Measurements from ENCODE around the gene CD99. TPM values are rescaled to one million over a fixed set of nuclear protein-coding genes. Genes with fewer than 3 reads are reported as not detected.

CD99 gene
- total RNA-seq, 1 experiment from 2014 or later = 1,443 TPM

DNA sequence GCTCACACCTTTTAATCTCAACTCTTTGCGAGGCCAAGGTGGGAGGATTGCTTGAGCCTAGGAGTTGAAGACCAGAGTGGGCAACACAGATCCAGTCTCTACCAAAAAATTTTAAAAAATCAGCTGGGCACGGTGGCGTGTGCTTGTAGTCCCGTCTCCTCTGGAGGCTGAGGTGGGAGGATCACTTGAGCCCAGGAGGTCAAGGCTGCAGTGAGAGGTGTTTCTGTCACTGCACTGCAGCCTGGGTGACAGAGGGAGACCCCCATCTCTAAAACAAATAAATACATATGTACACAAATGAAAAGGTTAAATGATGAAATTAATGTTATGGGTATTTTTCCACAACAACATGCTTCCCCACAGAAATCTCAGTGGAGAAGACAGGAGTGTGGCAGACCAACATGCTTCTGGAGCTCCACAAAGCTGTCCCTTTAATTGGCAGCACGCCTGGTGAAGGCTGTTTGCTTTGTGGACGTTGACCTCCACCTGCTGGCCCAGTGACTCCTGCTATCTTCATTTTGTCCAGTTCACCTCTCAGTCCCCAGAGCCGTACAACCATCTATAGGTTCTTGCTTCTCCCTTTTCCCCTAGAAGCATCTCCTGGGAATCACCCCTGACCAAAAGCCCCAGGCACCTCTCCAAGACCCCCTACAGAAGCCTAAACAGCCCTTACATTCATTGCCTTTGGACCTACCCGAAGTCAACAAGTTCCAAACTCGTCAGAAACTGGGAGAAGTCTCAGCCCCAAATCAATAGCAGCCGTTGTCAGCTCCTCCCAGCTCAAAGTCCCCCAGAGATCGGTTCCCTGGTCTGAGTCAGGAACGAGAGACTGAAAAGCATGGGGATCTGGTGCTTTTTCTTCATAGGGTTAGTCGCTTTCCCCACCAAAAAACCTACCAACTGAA is 36.4 kb upstream of the CD99 start:
- ChIA-PET CTCF (no interaction called here), POLR2A (ENCODE audit: low non-redundant PET) (no interaction called here)
- Histone ChIP-seq H3K4me1 (ENCODE audit: insufficient read depth, low read length, poor library complexity, severe bottlenecking) (peaks cover 10% of the 10 kb centered on the region), H3K4me3 (ENCODE audit: low read depth, low read length, poor library complexity, severe bottlenecking) (no peak overlapping the region), H3K27ac (ENCODE audit: low read depth, low read length, poor library complexity, severe bottlenecking) (no peak overlapping the region), H3K9me3 (ENCODE audit: low read depth, low read length, poor library complexity, severe bottlenecking) (no peaks in the 10 kb centered on the region), H3K36me3 (ENCODE audit: insufficient read depth, low read length, poor library complexity, severe bottlenecking) (no peaks in the 10 kb centered on the region), H3K27me3 (replicated peaks; ENCODE audit: insufficient read depth, low read depth, low read length, poor library complexity) (no peaks in the 10 kb centered on the region)
- no peak for DNase-seq (ENCODE audit: low spot score)
- TF ChIP-seq, protein P1, sequence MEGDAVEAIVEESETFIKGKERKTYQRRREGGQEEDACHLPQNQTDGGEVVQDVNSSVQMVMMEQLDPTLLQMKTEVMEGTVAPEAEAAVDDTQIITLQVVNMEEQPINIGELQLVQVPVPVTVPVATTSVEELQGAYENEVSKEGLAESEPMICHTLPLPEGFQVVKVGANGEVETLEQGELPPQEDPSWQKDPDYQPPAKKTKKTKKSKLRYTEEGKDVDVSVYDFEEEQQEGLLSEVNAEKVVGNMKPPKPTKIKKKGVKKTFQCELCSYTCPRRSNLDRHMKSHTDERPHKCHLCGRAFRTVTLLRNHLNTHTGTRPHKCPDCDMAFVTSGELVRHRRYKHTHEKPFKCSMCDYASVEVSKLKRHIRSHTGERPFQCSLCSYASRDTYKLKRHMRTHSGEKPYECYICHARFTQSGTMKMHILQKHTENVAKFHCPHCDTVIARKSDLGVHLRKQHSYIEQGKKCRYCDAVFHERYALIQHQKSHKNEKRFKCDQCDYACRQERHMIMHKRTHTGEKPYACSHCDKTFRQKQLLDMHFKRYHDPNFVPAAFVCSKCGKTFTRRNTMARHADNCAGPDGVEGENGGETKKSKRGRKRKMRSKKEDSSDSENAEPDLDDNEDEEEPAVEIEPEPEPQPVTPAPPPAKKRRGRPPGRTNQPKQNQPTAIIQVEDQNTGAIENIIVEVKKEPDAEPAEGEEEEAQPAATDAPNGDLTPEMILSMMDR (conservative IDR thresholded peaks at IDR 0.05; ENCODE audit: low read depth, low read length) = no peak
- TF ChIP-seq EZH2 (IDR thresholded peaks at IDR 0.05; ENCODE audit: borderline replicate concordance, low read depth, low read length, poor library complexity, severe bottlenecking) = no peak
- no TSS peak for BruUV-seq (replicated peaks)
- intact Hi-C loops (cut with micrococcal nuclease; ENCODE audit: unreplicated experiment) = loop anchor here (5.0 kb wide), 1 partner anchor 38 kb away; the partner anchor contains the start of gene CD99

- no TSS peak for BruUV-seq (replicated peaks)
- Histone ChIP-seq H3K27ac (ENCODE audit: low read depth, low read length, poor library complexity, severe bottlenecking) (peak overlapping the region; percentile 14), H3K27me3 (replicated peaks; ENCODE audit: insufficient read depth, low read depth, low read length, poor library complexity) (no peaks in the 10 kb centered on the region), H3K4me3 (ENCODE audit: low read depth, low read length, poor library complexity, severe bottlenecking) (no peak overlapping the region), H3K36me3 (ENCODE audit: insufficient read depth, low read length, poor library complexity, severe bottlenecking) (no peaks in the 10 kb centered on the region), H3K9me3 (ENCODE audit: low read depth, low read length, poor library complexity, severe bottlenecking) (no peaks in the 10 kb centered on the region), H3K4me1 (ENCODE audit: insufficient read depth, low read length, poor library complexity, severe bottlenecking) (no peaks in the 10 kb centered on the region)
- TF ChIP-seq, protein P1 (conservative IDR thresholded peaks at IDR 0.05; ENCODE audit: low read depth, low read length) = no peak
- TF ChIP-seq EZH2 (IDR thresholded peaks at IDR 0.05; ENCODE audit: borderline replicate concordance, low read depth, low read length, poor library complexity, severe bottlenecking) = no peak
- intact Hi-C loops (cut with micrococcal nuclease; ENCODE audit: unreplicated experiment) = no loop called here
- POLR2A ChIA-PET (ENCODE audit: low non-redundant PET) = no interaction called here
- CTCF ChIA-PET = no interaction called here
- DNase-seq (ENCODE audit: low spot score) = no peak
These were observed 34.7 kb upstream of the CD99 start for GRCh38 chrX:2656257-2656836.

GRCh38 chrX:2657532-2658113 is 33.5 kb upstream of the CD99 start:
- no peaks in the 10 kb centered on the region for H3K9me3 ChIP-seq (ENCODE audit: low read depth, low read length, poor library complexity, severe bottlenecking)
- no peak overlapping the region for H3K4me3 ChIP-seq (ENCODE audit: low read depth, low read length, poor library complexity, severe bottlenecking)
- TF ChIP-seq, protein P1 (conservative IDR thresholded peaks at IDR 0.05; ENCODE audit: low read depth, low read length) = no peak
- no peak for TF ChIP-seq EZH2 (IDR thresholded peaks at IDR 0.05; ENCODE audit: borderline replicate concordance, low read depth, low read length, poor library complexity, severe bottlenecking)
- H3K36me3 ChIP-seq (ENCODE audit: insufficient read depth, low read length, poor library complexity, severe bottlenecking) = no peaks in the 10 kb centered on the region
- DNase-seq (ENCODE audit: low spot score) = no peak
- no peaks in the 10 kb centered on the region for H3K27me3 ChIP-seq (replicated peaks; ENCODE audit: insufficient read depth, low read depth, low read length, poor library complexity)
- H3K4me1 ChIP-seq (ENCODE audit: insufficient read depth, low read length, poor library complexity, severe bottlenecking) = no peaks in the 10 kb centered on the region
- peak overlapping the region; percentile 40 for H3K27ac ChIP-seq (ENCODE audit: low read depth, low read length, poor library complexity, severe bottlenecking)
- intact Hi-C loops (cut with micrococcal nuclease; ENCODE audit: unreplicated experiment) = no loop called here
- POLR2A ChIA-PET (ENCODE audit: low non-redundant PET) = no interaction called here
- CTCF ChIA-PET = no interaction called here
- BruUV-seq (replicated peaks) = no TSS peak
